ENCODE data around the gene WSCD2.

DNA sequence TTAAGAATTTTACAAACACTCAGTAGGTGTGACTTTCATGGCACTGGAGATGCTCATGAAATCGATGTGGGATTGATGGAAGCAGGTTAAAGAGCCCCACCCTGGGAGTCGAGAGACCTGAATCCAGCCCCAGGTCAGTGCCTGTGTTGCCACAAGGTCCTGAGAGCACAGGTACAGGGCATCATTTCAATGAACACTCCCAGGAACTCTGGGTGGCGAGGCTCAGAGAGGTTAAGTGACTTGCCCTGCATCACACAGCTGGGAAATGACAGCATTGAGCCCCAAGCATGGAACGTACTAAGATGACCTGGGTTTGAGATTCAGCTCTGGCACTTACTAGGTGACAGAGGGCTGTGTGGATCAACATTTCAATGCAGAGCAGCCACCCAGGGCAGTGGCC is 111.8 kb downstream of the WSCD2 start:
- TF ChIP-seq, protein P1, sequence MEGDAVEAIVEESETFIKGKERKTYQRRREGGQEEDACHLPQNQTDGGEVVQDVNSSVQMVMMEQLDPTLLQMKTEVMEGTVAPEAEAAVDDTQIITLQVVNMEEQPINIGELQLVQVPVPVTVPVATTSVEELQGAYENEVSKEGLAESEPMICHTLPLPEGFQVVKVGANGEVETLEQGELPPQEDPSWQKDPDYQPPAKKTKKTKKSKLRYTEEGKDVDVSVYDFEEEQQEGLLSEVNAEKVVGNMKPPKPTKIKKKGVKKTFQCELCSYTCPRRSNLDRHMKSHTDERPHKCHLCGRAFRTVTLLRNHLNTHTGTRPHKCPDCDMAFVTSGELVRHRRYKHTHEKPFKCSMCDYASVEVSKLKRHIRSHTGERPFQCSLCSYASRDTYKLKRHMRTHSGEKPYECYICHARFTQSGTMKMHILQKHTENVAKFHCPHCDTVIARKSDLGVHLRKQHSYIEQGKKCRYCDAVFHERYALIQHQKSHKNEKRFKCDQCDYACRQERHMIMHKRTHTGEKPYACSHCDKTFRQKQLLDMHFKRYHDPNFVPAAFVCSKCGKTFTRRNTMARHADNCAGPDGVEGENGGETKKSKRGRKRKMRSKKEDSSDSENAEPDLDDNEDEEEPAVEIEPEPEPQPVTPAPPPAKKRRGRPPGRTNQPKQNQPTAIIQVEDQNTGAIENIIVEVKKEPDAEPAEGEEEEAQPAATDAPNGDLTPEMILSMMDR (conservative IDR thresholded peaks at IDR 0.05) = no peak
- no peak for TF ChIP-seq ZFX (IDR thresholded peaks at IDR 0.05)

All from C4-2B (cell line).